Ascending aorta (tissue), 2 donors: ENCODE measurements around the gene OR52N4. TPM values are rescaled to one million over a fixed set of nuclear protein-coding genes. Genes with fewer than 3 reads are reported as not detected.
"Not testable (repeated sequence)": the region's sequence is repeated elsewhere in the genome, so short reads cannot be mapped to it uniquely, and the experiment has no call there.

Experiments used
- DNase-seq, 2 donors: peaks; one replicate each; pipeline ENCODE4 v3.0.0-alpha.2; 2019; ENCODE audit warnings: low spot score in 2 of 2
- H3K27ac ChIP-seq, 2 donors: fragments of 200-600 bp; sonication (generic); one replicate each; pipeline ENCODE4 v1.5.1; 2016 to 2017; ENCODE audit warnings: mild to moderate bottlenecking in 1 of 2
- H3K27me3 ChIP-seq: fragments of 200-600 bp; sonication (generic); one replicate; pipeline ENCODE4 v1.5.1; 2017
- H3K36me3 ChIP-seq, 2 donors: fragments of 200-600 bp; sonication (generic); one replicate each; pipeline ENCODE4 v1.5.1; 2016
- H3K4me1 ChIP-seq, 2 donors: fragments of 200-600 bp; sonication (generic); one replicate each; pipeline ENCODE4 v1.5.1; 2016 to 2017; ENCODE audit warnings: mild to moderate bottlenecking in 1 of 2
- H3K4me3 ChIP-seq, 2 donors: fragments of 200-600 bp; sonication (generic); one replicate each; pipeline ENCODE4 v1.5.1; 2016 to 2017; ENCODE audit warnings: mild to moderate bottlenecking in 1 of 2
- H3K9me3 ChIP-seq, 2 donors: fragments of 200-600 bp; sonication (generic); one replicate each; pipeline ENCODE4 v1.5.1; 2016
- CTCF ChIP-seq, 3 experiments: fragments of 200-600 bp in 2 of 3; fragments of 450-650 bp in 1 of 3; sonication (generic) in 2 of 3; IDR thresholded peaks; one replicate each; pipeline ENCODE4 v1.5.1; 2016 to 2019; ENCODE audit warnings: antibody characterized with exemption in 3 of 3, mild to moderate bottlenecking in 1 of 3, moderate library complexity in 1 of 3
- intact Hi-C: fragments of 100-400 bp; cut with DNase I; formaldehyde crosslinking; loops from one replicate; pipeline ENCODE4 v1.15.1; 2023
- total RNA-seq: library from RNA; depleted of rRNA; stranded (reverse); fragments of >200 nt; gene quantifications from one replicate; pipeline ENCODE4 v1.1.0, GENCODE V29; 2016

OR52N4 gene
- not detected for total RNA-seq

- TF ChIP-seq CTCF (IDR thresholded peaks at IDR 0.05), result no peak
- Histone ChIP-seq H3K4me3 (no peak within 1 kb of the TSS), H3K4me1 (no peaks in the 10 kb centered on the region), H3K36me3 (no peaks in the 10 kb centered on the region), H3K9me3 (no peaks in the 10 kb centered on the region), H3K27ac (no peak within 1 kb of the TSS), H3K27me3 (no peaks in the 10 kb centered on the region)
- intact Hi-C loops, result no loop called here
- no peak for DNase-seq
Observed at GRCh38 chr11:5753943-5754342, at the start of gene OR52N4. Gene OR52N4 (plus strand): TSS chr11:5754243. CDS start chr11:5754741, 498 bp downstream.

GRCh38 chr11:5705688-5706087 is 48.4 kb upstream of the OR52N4 start:
- H3K4me1 ChIP-seq, result no peaks in the 10 kb centered on the region
- TF ChIP-seq CTCF (IDR thresholded peaks at IDR 0.05), result no peak
- no peak overlapping the region for H3K4me3 ChIP-seq
- intact Hi-C loops, result no loop called here
- peaks cover 49 to 62% of the 10 kb centered on the region in 2 donors for H3K36me3 ChIP-seq
- DNase-seq, result no peak
- H3K9me3 ChIP-seq, result no peaks in the 10 kb centered on the region
- H3K27ac ChIP-seq, result no peak overlapping the region
- H3K27me3 ChIP-seq, result no peaks in the 10 kb centered on the region

GRCh38 chr11:5712507-5712906 is 41.5 kb upstream of the OR52N4 start:
- no peak overlapping the region for H3K4me3 ChIP-seq
- intact Hi-C loops, result no loop called here

GRCh38 chr11:5713695-5714094 is 40.3 kb upstream of the OR52N4 start:
- no peak for TF ChIP-seq CTCF (IDR thresholded peaks at IDR 0.05)
- no peak overlapping the region for H3K27ac ChIP-seq
- DNase-seq, result no peak
- H3K27me3 ChIP-seq, result no peaks in the 10 kb centered on the region
- no peaks in the 10 kb centered on the region for H3K4me1 ChIP-seq
- intact Hi-C loops, result no loop called here
- H3K4me3 ChIP-seq, result no peak overlapping the region
- H3K9me3 ChIP-seq, result peaks cover 0 to 8% of the 10 kb centered on the region in 2 donors
- H3K36me3 ChIP-seq, result peaks cover 13 to 23% of the 10 kb centered on the region in 2 donors

More at GRCh38 chr11:5712507-5712906, 41.5 kb upstream of the OR52N4 start:
- no peaks in the 10 kb centered on the region for H3K27me3 ChIP-seq
- no peak for DNase-seq
- peaks cover 24 to 34% of the 10 kb centered on the region in 2 donors for H3K36me3 ChIP-seq
- H3K9me3 ChIP-seq, result peaks cover 0 to 8% of the 10 kb centered on the region in 2 donors
- peak in 1 of 3 experiments; percentile 20 for TF ChIP-seq CTCF (IDR thresholded peaks at IDR 0.05)
- no peak overlapping the region for H3K27ac ChIP-seq
- H3K4me1 ChIP-seq, result no peaks in the 10 kb centered on the region

GRCh38 chr11:5716518-5716917 is 37.5 kb upstream of the OR52N4 start:
- DNase-seq, H3K27me3 ChIP-seq, H3K9me3 ChIP-seq, H3K4me1 ChIP-seq, H3K4me3 ChIP-seq, intact Hi-C loops, H3K27ac ChIP-seq, H3K36me3 ChIP-seq: not testable (repeated sequence)

- no peak for DNase-seq
- intact Hi-C loops, result no loop called here
- Histone ChIP-seq H3K36me3 (no peaks in the 10 kb centered on the region), H3K9me3 (peaks cover 0 to 8% of the 10 kb centered on the region in 2 donors), H3K4me3 (no peak overlapping the region), H3K27me3 (no peaks in the 10 kb centered on the region), H3K4me1 (no peaks in the 10 kb centered on the region), H3K27ac (no peak overlapping the region)
- TF ChIP-seq CTCF (IDR thresholded peaks at IDR 0.05), result no peak
Observed at GRCh38 chr11:5719703-5720495, 34.1 kb upstream of the OR52N4 start.
